ENCODE measurements around the gene CSF3.
"Not testable (repeated sequence)": the region's sequence is repeated elsewhere in the genome, so short reads cannot be mapped to it uniquely, and the experiment has no call there.

Gene CSF3

DNA sequence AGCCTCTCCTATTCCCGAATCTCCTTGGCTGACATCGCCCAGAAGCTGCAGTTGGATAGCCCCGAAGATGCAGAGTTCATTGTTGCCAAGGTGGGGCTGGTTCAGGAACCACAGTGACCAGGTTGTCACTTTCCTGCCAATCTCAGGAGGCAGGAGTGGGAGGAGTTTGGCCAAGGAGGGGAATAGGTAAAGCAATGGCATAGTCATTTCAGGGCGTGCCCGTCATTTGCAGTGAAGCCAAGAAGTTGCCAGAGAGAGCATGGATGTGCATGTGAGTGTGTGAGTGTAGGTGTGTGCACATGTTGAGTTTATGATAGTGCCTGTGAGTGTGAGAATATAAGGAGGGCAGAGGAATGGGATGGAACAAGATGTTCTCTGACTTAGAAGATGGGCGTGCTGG lies 19.8 kb upstream of the CSF3 start:
- no peak for DNase-seq (ENCODE audit: low read depth)
- no peak overlapping the region for H3K4me3 ChIP-seq (ENCODE audit: low read depth, low read length)

GRCh38 chr17:39996162-39996561 lies 19.1 kb upstream of the CSF3 start:
- no peak for DNase-seq (ENCODE audit: low read depth)
- no peak overlapping the region for H3K4me3 ChIP-seq (ENCODE audit: low read depth, low read length)

DNA sequence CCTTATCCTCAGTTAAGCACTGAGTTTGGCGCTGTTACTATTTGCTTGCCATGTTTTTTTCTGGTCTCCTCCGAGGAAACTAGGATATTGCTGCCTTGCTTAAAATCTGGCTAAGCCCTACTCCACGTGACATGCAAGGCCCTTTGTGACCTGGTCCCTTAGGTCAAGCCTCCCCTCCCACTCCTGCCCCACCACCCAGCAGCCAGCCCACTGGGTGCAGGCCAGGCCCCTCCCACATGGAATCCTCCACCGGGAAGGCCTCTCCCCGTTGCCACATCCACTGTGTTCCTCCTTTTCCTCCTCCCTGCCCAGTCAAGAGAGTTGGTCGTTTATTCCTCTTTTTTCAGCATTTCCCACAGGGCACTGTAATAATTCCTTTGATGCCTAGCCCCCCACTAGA lies 18.4 kb upstream of the CSF3 start:
- DNase-seq (ENCODE audit: low read depth) = no peak
- H3K4me3 ChIP-seq (ENCODE audit: low read depth, low read length) = no peak overlapping the region

- no peak overlapping the region for H3K4me3 ChIP-seq (ENCODE audit: low read depth, low read length)
- no peak for DNase-seq (ENCODE audit: low read depth)
Observed at GRCh38 chr17:39997543-39997942, 17.7 kb upstream of the CSF3 start.

GRCh38 chr17:39999067-39999466 lies 16.2 kb upstream of the CSF3 start:
- no peak overlapping the region for H3K4me3 ChIP-seq (ENCODE audit: low read depth, low read length)
- DNase-seq (ENCODE audit: low read depth) = no peak

GRCh38 chr17:40000161-40000560 lies 15.1 kb upstream of the CSF3 start:
- H3K4me3 ChIP-seq (ENCODE audit: low read depth, low read length) = no peak overlapping the region
- no peak for DNase-seq (ENCODE audit: low read depth)

DNA sequence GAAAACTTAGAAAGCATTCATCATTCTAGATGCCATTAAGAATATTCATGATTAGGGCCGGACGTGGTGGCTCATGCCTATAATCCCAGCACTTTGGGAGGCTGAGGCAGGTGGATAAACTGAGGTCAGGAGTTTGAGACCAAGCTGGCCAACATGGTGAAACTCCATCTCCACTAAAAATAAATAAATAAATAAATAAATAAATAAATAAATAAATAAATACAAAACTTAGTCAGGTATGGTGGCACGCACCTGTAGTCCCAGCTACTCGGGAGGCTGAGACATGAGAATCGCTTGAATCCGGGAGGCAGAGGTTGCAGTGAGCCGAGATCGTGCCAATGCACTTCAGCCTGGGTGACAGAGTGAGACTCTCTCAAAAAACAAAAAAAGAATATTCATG lies 13.9 kb upstream of the CSF3 start:
- not testable (repeated sequence) for H3K4me3 ChIP-seq (ENCODE audit: low read depth, low read length); DNase-seq (ENCODE audit: low read depth)

GRCh38 chr17:40004072-40004471 lies 11.2 kb upstream of the CSF3 start:
- no peak overlapping the region for H3K4me3 ChIP-seq (ENCODE audit: low read depth, low read length)
- DNase-seq (ENCODE audit: low read depth) = no peak

- DNase-seq (ENCODE audit: low read depth) = no peak
- H3K4me3 ChIP-seq (ENCODE audit: low read depth, low read length) = no peak overlapping the region
Observed at GRCh38 chr17:40004712-40005111, 10.5 kb upstream of the CSF3 start.

- no peak for DNase-seq (ENCODE audit: low read depth)
- no peak overlapping the region for H3K4me3 ChIP-seq (ENCODE audit: low read depth, low read length)
Observed at GRCh38 chr17:40005520-40005919, 9.7 kb upstream of the CSF3 start.

DNA sequence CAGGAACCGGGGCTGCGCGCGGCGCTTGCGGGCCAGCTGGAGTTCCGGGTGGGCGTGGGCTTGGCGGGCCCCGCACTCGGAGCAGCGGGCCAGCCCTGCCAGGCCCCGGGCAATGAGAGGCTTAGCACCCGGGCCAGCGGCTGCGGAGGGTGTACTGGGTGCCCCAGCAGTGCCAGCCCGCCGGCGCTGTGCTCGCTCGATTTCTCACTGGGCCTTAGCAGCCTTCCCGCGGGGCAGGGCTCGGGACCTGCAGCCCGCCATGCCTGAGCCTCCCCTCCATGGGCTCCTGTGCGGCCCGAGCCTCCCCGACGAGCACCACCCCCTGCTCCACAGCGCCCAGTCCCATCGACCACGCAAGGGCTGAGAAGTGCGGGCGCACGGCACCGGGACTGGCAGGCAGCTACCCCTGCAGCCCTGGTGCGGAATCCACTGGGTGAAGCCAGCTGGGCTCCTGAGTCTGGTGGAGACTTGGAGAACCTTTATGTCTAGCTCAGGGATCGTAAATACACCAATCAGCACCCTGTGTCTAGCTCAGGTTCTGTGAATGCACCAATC lies 4.2 kb upstream of the CSF3 start:
- not testable (repeated sequence) for DNase-seq (ENCODE audit: low read depth); H3K4me3 ChIP-seq (ENCODE audit: low read depth, low read length)

GRCh38 chr17:40012017-40012647 lies 3.1 kb upstream of the CSF3 start:
- not testable (repeated sequence) for H3K4me3 ChIP-seq (ENCODE audit: low read depth, low read length); DNase-seq (ENCODE audit: low read depth)

GRCh38 chr17:40014375-40014980 lies 762 bp upstream of the CSF3 start:
- H3K4me3 ChIP-seq (ENCODE audit: low read depth, low read length) = no peak overlapping the region
- no peak for DNase-seq (ENCODE audit: low read depth)

DNA sequence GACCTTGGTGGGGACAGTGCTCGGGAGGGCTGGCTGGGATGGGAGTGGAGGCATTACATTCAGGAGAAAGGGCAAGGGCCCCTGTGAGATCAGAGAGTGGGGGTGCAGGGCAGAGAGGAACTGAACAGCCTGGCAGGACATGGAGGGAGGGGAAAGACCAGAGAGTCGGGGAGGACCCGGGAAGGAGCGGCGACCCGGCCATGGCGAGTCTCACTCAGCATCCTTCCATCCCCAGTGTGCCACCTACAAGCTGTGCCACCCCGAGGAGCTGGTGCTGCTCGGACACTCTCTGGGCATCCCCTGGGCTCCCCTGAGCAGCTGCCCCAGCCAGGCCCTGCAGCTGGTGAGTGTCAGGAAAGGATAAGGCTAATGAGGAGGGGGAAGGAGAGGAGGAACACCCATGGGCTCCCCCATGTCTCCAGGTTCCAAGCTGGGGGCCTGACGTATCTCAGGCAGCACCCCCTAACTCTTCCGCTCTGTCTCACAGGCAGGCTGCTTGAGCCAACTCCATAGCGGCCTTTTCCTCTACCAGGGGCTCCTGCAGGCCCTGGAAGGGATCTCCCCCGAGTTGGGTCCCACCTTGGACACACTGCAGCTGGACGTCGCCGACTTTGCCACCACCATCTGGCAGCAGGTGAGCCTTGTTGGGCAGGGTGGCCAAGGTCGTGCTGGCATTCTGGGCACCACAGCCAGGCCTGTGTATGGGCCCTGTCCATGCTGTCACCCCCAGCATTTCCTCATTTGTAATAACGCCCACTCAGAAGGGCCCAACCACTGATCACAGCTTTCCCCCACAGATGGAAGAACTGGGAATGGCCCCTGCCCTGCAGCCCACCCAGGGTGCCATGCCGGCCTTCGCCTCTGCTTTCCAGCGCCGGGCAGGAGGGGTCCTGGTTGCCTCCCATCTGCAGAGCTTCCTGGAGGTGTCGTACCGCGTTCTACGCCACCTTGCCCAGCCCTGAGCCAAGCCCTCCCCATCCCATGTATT lies 1.1 kb downstream of the CSF3 start:
- DNase-seq (ENCODE audit: low read depth) = no peak
- no peak overlapping the region for H3K4me3 ChIP-seq (ENCODE audit: low read depth, low read length)

GRCh38 chr17:40017422-40018080 lies 2.3 kb downstream of the CSF3 start:
- DNase-seq (ENCODE audit: low read depth) = no peak
- H3K4me3 ChIP-seq (ENCODE audit: low read depth, low read length) = no peak overlapping the region

DNA sequence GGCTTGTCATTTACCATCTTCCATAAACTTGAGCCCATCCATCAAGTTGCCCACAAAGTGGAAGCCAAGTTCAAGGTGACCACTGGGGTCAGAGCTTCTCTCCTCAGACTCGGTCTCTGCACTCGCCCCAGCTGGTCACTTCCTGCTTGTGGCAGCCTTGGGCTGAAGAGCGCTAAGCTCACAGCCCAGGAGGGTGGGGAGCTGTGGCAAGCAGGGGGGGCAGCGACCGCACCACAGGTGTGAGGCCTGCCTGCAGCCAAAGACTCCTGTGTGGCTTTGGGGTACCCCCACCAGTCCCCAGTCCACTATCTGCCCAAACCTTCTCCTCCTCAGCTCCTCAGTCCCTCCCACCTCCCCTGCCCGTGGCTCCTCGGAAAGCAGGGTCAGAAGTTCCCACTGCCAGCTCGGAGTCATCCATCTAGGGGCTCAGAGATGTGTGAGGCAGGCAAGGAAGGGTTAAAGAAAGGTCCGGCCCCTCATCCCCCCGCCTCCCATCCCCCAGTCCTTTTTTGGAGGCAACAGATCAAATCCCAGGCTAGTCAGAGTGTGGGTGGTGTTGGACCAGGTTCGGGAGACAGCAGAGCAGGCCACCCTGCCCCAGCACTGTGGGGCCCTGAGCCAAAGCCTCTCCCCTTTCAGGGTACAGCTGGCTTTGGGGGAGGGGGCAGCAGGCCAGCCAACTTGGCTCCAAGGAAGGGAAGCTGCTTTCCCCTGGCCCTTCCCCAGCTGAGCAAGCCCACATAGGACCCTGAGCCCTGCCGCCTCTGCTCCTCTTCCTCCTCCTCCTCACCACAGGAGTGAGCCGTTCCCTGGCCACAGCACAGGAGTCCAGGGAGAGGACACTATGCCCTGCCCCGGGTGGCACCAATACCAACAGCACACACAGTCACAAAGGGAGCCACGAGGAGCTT lies 3.2 kb downstream of the CSF3 start:
- no peak overlapping the region for H3K4me3 ChIP-seq (ENCODE audit: low read depth, low read length)
- DNase-seq (ENCODE audit: low read depth) = no peak

GRCh38 chr17:40019140-40019991 lies 4.1 kb downstream of the CSF3 start:
- no peak overlapping the region for H3K4me3 ChIP-seq (ENCODE audit: low read depth, low read length)
- no peak for DNase-seq (ENCODE audit: low read depth)

GRCh38 chr17:40020146-40020545 lies 4.9 kb downstream of the CSF3 start:
- H3K4me3 ChIP-seq (ENCODE audit: low read depth, low read length) = no peak overlapping the region

More at GRCh38 chr17:40020146-40020545, 4.9 kb downstream of the CSF3 start:
- DNase-seq (ENCODE audit: low read depth) = no peak

Measured in skeletal muscle cell (primary cell).